ENCODE data around the gene HSPB9. TPM values are rescaled to one million over a fixed set of nuclear protein-coding genes. Genes with fewer than 3 reads are reported as not detected.

The HSPB9 gene
- total and polyA plus RNA-seq, 10 donors, result 0.11 to 0.19 (median 0.17) TPM; not detected in 6

GRCh38 chr17:42125565-42125964 lies 3.0 kb downstream of the HSPB9 start:
- H3K36me3 ChIP-seq, result peaks cover 0 to 79% (median 61%) of the 10 kb centered on the region in 6 donors
- no peaks in the 10 kb centered on the region for H3K9me3 ChIP-seq
- H3K4me3 ChIP-seq, result no peak overlapping the region
- intact Hi-C loops (cut with DNase I; ENCODE audit: low total_unique reads), result no loop called here
- TF ChIP-seq CTCF (IDR thresholded peaks at IDR 0.05 in 8 of 11, conservative IDR thresholded peaks at IDR 0.05 in 3 of 11), result no peak
- no peak for TF ChIP-seq POLR2A (IDR thresholded peaks at IDR 0.05)
- peak in 1 of 3 donors; percentile 37 for TF ChIP-seq POLR2AphosphoS5 (IDR thresholded peaks at IDR 0.05)
- H3K27me3 ChIP-seq (replicated peaks in 1 of 7), result no peaks in the 10 kb centered on the region
- H3K4me1 ChIP-seq, result peaks cover 16 to 45% (median 38%) of the 10 kb centered on the region in 6 donors
- 86 to 93% (median 90%) methylated on average over 9 to 12 of the region's 12 CpGs for WGBS, 5 donors
- no peak for DNase-seq
- H3K27ac ChIP-seq, result no peak overlapping the region

- Histone ChIP-seq H3K4me3 (no peak overlapping the region), H3K9me3 (no peaks in the 10 kb centered on the region), H3K4me1 (peaks cover 13 to 45% (median 38%) of the 10 kb centered on the region in 6 donors), H3K36me3 (peaks cover 0 to 88% (median 61%) of the 10 kb centered on the region in 6 donors), H3K27me3 (replicated peaks in 1 of 7) (no peaks in the 10 kb centered on the region), H3K27ac (peak overlapping the region in 2 of 8 donors; percentile 34 to 85)
- 79 to 91% (median 85%) methylated on average over 3 of the region's 3 CpGs for WGBS, 5 donors
- DNase-seq, result no peak
- intact Hi-C loops (cut with DNase I; ENCODE audit: low total_unique reads), result no loop called here
- TF ChIP-seq CTCF (IDR thresholded peaks at IDR 0.05 in 8 of 11, conservative IDR thresholded peaks at IDR 0.05 in 3 of 11), result no peak
- TF ChIP-seq POLR2AphosphoS5 (IDR thresholded peaks at IDR 0.05), result no peak
- no peak for TF ChIP-seq POLR2A (IDR thresholded peaks at IDR 0.05)
Measured at GRCh38 chr17:42126836-42127235, 4.2 kb downstream of the HSPB9 start.

GRCh38 chr17:42127414-42127813 lies 4.8 kb downstream of the HSPB9 start:
- H3K27me3 ChIP-seq (replicated peaks in 1 of 7), result no peaks in the 10 kb centered on the region
- peaks cover 0 to 85% (median 61%) of the 10 kb centered on the region in 6 donors for H3K36me3 ChIP-seq
- no peak overlapping the region for H3K4me3 ChIP-seq
- DNase-seq, result no peak
- H3K27ac ChIP-seq, result peak overlapping the region in 3 of 8 donors; percentile 78 to 85 (median 84)
- WGBS, 5 donors, result 83 to 95% (median 89%) methylated on average over 6 of the region's 6 CpGs
- H3K9me3 ChIP-seq, result no peaks in the 10 kb centered on the region
- peaks cover 19 to 49% (median 39%) of the 10 kb centered on the region in 6 donors for H3K4me1 ChIP-seq
- intact Hi-C loops (cut with DNase I; ENCODE audit: low total_unique reads), result no loop called here
- TF ChIP-seq POLR2AphosphoS5 (IDR thresholded peaks at IDR 0.05) (no peak), POLR2A (IDR thresholded peaks at IDR 0.05) (no peak), CTCF (IDR thresholded peaks at IDR 0.05 in 8 of 11, conservative IDR thresholded peaks at IDR 0.05 in 3 of 11) (no peak)

GRCh38 chr17:42129109-42129837 lies 6.7 kb downstream of the HSPB9 start:
- Histone ChIP-seq H3K36me3 (peaks cover 0 to 72% (median 60%) of the 10 kb centered on the region in 6 donors), H3K27ac (peak overlapping the region; percentile 48 to 90 (median 81)), H3K9me3 (no peaks in the 10 kb centered on the region), H3K4me3 (no peak overlapping the region), H3K4me1 (peaks cover 37 to 67% (median 58%) of the 10 kb centered on the region in 6 donors), H3K27me3 (replicated peaks in 1 of 7) (no peaks in the 10 kb centered on the region)
- TF ChIP-seq POLR2A (IDR thresholded peaks at IDR 0.05) (no peak), CTCF (IDR thresholded peaks at IDR 0.05 in 8 of 11, conservative IDR thresholded peaks at IDR 0.05 in 3 of 11) (peak in 2 of 11 experiments; percentile 10 to 24), POLR2AphosphoS5 (IDR thresholded peaks at IDR 0.05) (peak; percentile 41 to 78 (median 72))
- no peak for DNase-seq
- intact Hi-C loops (cut with DNase I; ENCODE audit: low total_unique reads), result no loop called here
- WGBS, 5 donors, result 57 to 81% (median 70%) methylated on average over 7 to 8 of the region's 8 CpGs
